Dendritic cell treated with granulocyte-macrophage colony-stimulating factor and Interleukin-4, amounts not matched to agents 40 ng/mL and 50 ng/mL, for 4 days (primary cell): ENCODE measurements around the gene MRPS2.
"Not testable (repeated sequence)": the region's sequence is repeated elsewhere in the genome, so short reads cannot be mapped to it uniquely, and the experiment has no call there.

Experiments
- H3K27ac Mint-ChIP-seq: one replicate; pipeline ENCODE4 v1.8.0; 2022; ENCODE audit warnings: mild to moderate bottlenecking, mixed read lengths
- H3K27me3 Mint-ChIP-seq: one replicate; pipeline ENCODE4 v1.8.0; 2022; ENCODE audit warnings: mild to moderate bottlenecking, mixed read lengths
- H3K36me3 Mint-ChIP-seq: one replicate; pipeline ENCODE4 v1.8.0; 2022; ENCODE audit warnings: low read depth, mixed read lengths
- H3K4me1 Mint-ChIP-seq: one replicate; pipeline ENCODE4 v1.8.0; 2022; ENCODE audit warnings: low read depth, mixed read lengths
- H3K4me3 Mint-ChIP-seq: one replicate; pipeline ENCODE4 v1.8.0; 2022; ENCODE audit warnings: mild to moderate bottlenecking, moderate library complexity, mixed read lengths
- H3K9me3 Mint-ChIP-seq: one replicate; pipeline ENCODE4 v1.8.0; 2022; ENCODE audit warnings: mixed read lengths
- intact Hi-C: fragments of 100-400 bp; cut with micrococcal nuclease; formaldehyde crosslinking; loops from one replicate; pipeline ENCODE4 v1.15.0; 2022

MRPS2 gene

GRCh38 chr9:135536216-135536615, 35.7 kb downstream of the MRPS2 start:
- Mint-ChIP-seq H3K4me3 (no peak overlapping the region), H3K36me3 (no peaks in the 10 kb centered on the region), H3K9me3 (no peaks in the 10 kb centered on the region), H3K27me3 (peaks cover 20% of the 10 kb centered on the region), H3K27ac (no peak overlapping the region), H3K4me1 (no peaks in the 10 kb centered on the region)
- intact Hi-C loops: no loop called here

DNA sequence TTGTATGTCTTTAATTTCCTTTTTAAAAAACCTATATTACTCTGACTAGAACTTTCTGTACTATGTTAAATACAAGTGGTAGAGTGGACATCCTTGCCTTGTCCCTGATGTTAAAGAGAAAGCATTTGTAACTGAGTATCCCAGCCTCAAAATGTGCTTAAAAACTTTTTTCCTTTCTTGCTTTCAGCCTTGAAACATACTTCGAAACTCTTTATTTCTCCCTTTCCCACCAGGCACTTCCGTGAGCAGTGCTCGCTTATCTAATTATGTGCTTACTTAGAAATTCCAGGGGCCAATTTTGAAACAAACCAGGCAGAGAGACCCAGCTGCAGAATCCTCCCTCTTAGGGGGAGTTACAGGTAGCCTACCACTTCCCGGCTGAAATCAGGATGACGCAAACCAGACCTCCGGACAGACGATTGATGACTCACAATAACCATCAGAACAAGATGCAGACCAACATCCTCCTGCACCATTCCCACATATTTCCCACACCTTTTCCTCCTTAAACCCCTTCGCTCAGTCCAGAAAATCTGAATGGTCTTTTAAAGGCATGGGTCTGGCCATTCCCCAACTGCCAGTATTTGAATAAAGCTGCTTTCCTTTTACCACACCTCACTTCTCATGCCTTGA, 42.9 kb downstream of the MRPS2 start:
- H3K36me3 Mint-ChIP-seq, H3K4me1 Mint-ChIP-seq, intact Hi-C loops, H3K27ac Mint-ChIP-seq, H3K9me3 Mint-ChIP-seq, H3K4me3 Mint-ChIP-seq: not testable (repeated sequence)
- peaks cover 11% of the 10 kb centered on the region for H3K27me3 Mint-ChIP-seq

GRCh38 chr9:135544981-135545635, 44.6 kb downstream of the MRPS2 start:
- Mint-ChIP-seq H3K36me3 (no peaks in the 10 kb centered on the region), H3K4me3 (no peak overlapping the region), H3K4me1 (no peaks in the 10 kb centered on the region), H3K27ac (no peak overlapping the region), H3K9me3 (no peaks in the 10 kb centered on the region), H3K27me3 (peaks cover 9% of the 10 kb centered on the region)
- intact Hi-C loops: no loop called here

- H3K36me3 Mint-ChIP-seq, intact Hi-C loops, H3K27ac Mint-ChIP-seq, H3K9me3 Mint-ChIP-seq, H3K27me3 Mint-ChIP-seq, H3K4me3 Mint-ChIP-seq, H3K4me1 Mint-ChIP-seq: not testable (repeated sequence)
Observed at GRCh38 chr9:135545646-135546176, 45.2 kb downstream of the MRPS2 start, which contains the start of gene OBP2A. OBP2A (plus strand) TSS chr9:135546126; CDS start chr9:135546181, 55 bp downstream.

DNA sequence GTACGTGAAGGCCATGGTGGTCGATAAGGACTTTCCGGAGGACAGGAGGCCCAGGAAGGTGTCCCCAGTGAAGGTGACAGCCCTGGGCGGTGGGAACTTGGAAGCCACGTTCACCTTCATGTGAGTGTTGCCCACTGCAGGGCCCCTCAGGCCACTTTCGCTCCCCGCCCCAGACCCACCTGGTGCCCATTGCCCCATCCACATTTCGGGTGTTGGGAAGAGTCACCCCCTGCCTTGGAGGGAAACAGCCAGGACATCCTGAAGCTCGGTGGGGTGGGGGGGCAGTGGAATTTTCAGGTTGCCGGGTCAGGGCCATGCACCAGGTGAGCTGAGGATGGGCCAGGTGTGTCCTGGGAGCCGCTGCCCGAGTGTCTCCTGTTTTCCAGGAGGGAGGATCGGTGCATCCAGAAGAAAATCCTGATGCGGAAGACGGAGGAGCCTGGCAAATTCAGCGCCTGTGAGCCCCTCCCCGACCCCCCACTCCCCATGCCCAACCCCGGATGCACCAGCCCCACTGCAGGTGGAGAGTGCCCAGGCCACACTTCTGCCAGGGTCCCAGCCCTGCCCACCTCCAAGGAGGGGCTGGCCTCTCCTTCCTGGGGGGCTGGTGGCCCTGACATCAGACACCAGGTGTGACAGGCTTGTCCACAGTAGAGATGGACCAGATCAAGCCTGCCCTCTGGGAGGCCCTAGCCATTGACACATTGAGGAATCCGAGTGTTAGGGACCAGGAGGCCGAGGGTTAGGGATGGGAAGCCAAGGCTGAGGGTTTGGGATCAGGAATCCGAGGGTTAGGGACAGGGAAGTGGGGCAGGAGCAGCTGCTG, 46.5 kb downstream of the MRPS2 start:
- H3K9me3 Mint-ChIP-seq, H3K36me3 Mint-ChIP-seq, intact Hi-C loops, H3K4me1 Mint-ChIP-seq, H3K4me3 Mint-ChIP-seq, H3K27ac Mint-ChIP-seq, H3K27me3 Mint-ChIP-seq: not testable (repeated sequence)

- Mint-ChIP-seq H3K36me3 (no peaks in the 10 kb centered on the region), H3K27me3 (peaks cover 6% of the 10 kb centered on the region), H3K4me3 (no peak overlapping the region), H3K9me3 (no peaks in the 10 kb centered on the region), H3K4me1 (no peaks in the 10 kb centered on the region), H3K27ac (no peak overlapping the region)
- intact Hi-C loops: no loop called here
Observed at GRCh38 chr9:135547756-135548736, 47.6 kb downstream of the MRPS2 start.

DNA sequence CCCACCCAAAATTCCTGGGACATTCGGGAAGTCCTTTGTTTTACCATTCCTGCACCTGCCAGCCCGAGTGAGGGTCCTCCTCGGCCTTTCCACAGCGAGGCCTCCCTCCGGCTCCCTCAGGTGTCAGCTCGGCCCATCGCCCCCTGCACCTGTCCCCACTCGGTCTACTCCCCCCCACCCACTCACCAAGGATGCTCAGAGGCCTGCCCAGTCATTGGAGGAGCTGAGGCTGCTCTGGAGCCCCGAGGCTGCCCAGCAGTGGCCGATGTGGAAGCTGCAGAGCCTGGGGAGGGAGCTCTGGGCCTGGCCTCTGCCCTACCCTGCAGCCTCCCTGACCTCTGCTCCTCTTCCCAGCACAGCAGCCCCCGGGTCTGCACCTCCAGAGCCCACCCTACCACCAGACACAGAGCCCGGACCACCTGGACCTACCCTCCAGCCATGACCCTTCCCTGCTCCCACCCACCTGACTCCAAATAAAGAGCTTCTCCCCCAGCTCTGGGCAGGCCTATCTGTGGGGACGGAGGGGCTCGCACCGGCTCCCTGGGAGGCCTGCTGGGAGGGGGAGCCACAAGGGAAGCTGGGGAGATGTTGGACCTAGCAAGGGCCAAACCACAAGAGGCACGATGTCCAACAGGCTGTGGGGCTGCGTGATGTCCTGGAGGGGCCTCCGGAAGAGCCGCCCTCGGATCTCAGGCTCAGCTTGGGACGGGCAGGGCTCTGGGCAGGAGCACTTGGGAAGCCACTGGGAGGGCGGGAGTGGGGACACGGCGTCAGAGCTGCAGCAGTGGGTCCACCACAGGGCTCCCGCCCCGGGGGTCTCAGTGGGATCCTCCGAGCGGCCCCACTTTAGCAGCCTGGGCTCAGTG, 49.2 kb downstream of the MRPS2 start:
- H3K36me3 Mint-ChIP-seq, H3K4me1 Mint-ChIP-seq, H3K27me3 Mint-ChIP-seq, H3K4me3 Mint-ChIP-seq, H3K9me3 Mint-ChIP-seq, H3K27ac Mint-ChIP-seq, intact Hi-C loops: not testable (repeated sequence)

GRCh38 chr9:135550344-135550918, 49.9 kb downstream of the MRPS2 start:
- Mint-ChIP-seq H3K4me3 (no peak overlapping the region), H3K36me3 (no peaks in the 10 kb centered on the region), H3K27me3 (peaks cover 5% of the 10 kb centered on the region), H3K9me3 (no peaks in the 10 kb centered on the region), H3K27ac (no peak overlapping the region), H3K4me1 (no peaks in the 10 kb centered on the region)
- intact Hi-C loops: no loop called here

GRCh38 chr9:135551031-135551430, 50.5 kb downstream of the MRPS2 start:
- intact Hi-C loops: no loop called here
- H3K4me1 Mint-ChIP-seq: no peaks in the 10 kb centered on the region
- H3K36me3 Mint-ChIP-seq: no peaks in the 10 kb centered on the region
- no peak overlapping the region for H3K27ac Mint-ChIP-seq
- H3K9me3 Mint-ChIP-seq: no peaks in the 10 kb centered on the region
- peaks cover 7% of the 10 kb centered on the region for H3K27me3 Mint-ChIP-seq
- no peak overlapping the region for H3K4me3 Mint-ChIP-seq

DNA sequence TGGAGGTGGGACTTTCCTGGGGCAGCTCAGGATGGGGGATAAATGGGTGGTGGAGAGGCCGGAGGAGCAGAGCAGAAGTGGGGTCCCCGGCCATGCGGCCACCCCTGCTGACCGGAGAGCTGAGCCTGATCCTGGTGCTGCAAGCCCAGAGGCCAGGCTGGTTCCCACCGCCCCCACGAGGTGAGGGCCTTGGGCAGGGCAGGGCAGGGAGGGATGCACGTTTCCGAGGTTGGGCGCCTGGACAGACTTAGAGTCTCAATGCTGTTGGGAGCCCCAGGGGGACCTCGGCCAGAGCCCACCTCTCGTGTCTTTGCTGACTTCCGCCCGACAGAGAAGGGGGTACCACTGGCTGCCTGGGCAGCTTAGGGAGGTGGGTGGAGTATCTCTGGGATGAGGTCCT, 51.0 kb downstream of the MRPS2 start:
- Mint-ChIP-seq H3K4me1 (no peaks in the 10 kb centered on the region), H3K9me3 (no peaks in the 10 kb centered on the region), H3K27me3 (peaks cover 7% of the 10 kb centered on the region), H3K36me3 (no peaks in the 10 kb centered on the region), H3K27ac (no peak overlapping the region), H3K4me3 (no peak overlapping the region)
- intact Hi-C loops: no loop called here

GRCh38 chr9:135552021-135552697, 51.7 kb downstream of the MRPS2 start:
- Mint-ChIP-seq H3K4me1 (no peaks in the 10 kb centered on the region), H3K27me3 (peaks cover 7% of the 10 kb centered on the region), H3K36me3 (no peaks in the 10 kb centered on the region), H3K9me3 (no peaks in the 10 kb centered on the region), H3K27ac (no peak overlapping the region), H3K4me3 (no peak overlapping the region)
- intact Hi-C loops: no loop called here

DNA sequence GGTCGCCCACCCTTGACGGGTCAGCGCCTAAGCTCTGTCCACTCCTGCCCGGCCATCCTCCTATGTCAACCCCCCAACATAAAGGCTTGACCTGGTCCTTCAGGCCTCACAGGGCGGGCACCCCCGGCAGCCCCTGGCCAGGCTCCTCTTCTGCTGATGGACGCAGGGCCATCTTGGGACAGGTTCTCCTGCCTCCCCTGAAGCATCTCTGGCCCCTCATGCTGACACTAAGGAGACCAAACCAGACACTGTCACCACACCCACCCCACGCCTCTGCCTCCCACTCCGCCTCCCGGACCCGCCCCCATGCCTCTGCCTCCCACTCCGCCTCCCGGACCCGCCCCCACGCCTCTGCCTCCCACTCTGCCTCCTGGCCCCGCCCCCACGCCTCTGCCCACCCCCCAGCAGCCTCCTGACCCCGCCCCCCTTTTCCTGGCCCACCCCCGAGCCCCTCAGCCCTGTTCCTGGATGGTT, 52.3 kb downstream of the MRPS2 start:
- H3K4me3 Mint-ChIP-seq: no peak overlapping the region
- H3K27ac Mint-ChIP-seq: no peak overlapping the region
- no peaks in the 10 kb centered on the region for H3K4me1 Mint-ChIP-seq

More for the DNA sequence above, 52.3 kb downstream of the MRPS2 start:
- no peaks in the 10 kb centered on the region for H3K36me3 Mint-ChIP-seq
- peaks cover 7% of the 10 kb centered on the region for H3K27me3 Mint-ChIP-seq
- no peaks in the 10 kb centered on the region for H3K9me3 Mint-ChIP-seq
- intact Hi-C loops: no loop called here
